HL-60 (cell line): ENCODE measurements around the gene FOXP4.

Source experiments
- DNase-seq, 2 experiments: peaks; one replicate each; pipeline ENCODE4 v3.0.0-alpha.2; 2010 to 2020; ENCODE audit warnings: low read depth in 1 of 2, low spot score in 1 of 2
- H3K27ac ChIP-seq: fragments of 250-450 bp; sonication (Bioruptor Pico); replicated peaks from 2 replicates; pipeline ENCODE4 v1.5.1; 2020; ENCODE audit warnings: mild to moderate bottlenecking, moderate library complexity
- H3K27me3 ChIP-seq: fragments of 250-450 bp; sonication (Bioruptor Pico); 2 replicates; pipeline ENCODE4 v1.5.1; 2021; ENCODE audit warnings: mild to moderate bottlenecking, moderate library complexity; ENCODE audit not compliant: insufficient read depth, poor library complexity, severe bottlenecking
- H3K4me3 ChIP-seq: replicated peaks from 2 replicates; pipeline ENCODE4 v1.5.1; 2011; ENCODE audit warnings: mild to moderate bottlenecking, control low read depth, low read length; ENCODE audit not compliant: insufficient read depth
- CTCF ChIP-seq: IDR thresholded peaks from one replicate; pipeline ENCODE4 v1.5.1; 2011; ENCODE audit warnings: low read length, control low read depth, inconsistent platforms; ENCODE audit not compliant: insufficient read depth
- GABPA ChIP-seq: IDR thresholded peaks from 2 replicates; pipeline ENCODE4 v1.6.1; 2012; ENCODE audit warnings: low read depth
- POLR2AphosphoS5 ChIP-seq: IDR thresholded peaks from 2 replicates; pipeline ENCODE4 v1.6.1; 2012; ENCODE audit warnings: low read depth
- REST ChIP-seq: IDR thresholded peaks from 2 replicates; pipeline ENCODE4 v1.6.1; 2012; ENCODE audit warnings: low read depth; ENCODE audit not compliant: insufficient replicate concordance
- SPI1 ChIP-seq: IDR thresholded peaks from 2 replicates; pipeline ENCODE4 v1.6.1; 2012; ENCODE audit warnings: low read depth, mild to moderate bottlenecking, borderline replicate concordance

The FOXP4 gene

GRCh38 chr6:41602422-41602743 lies 56.2 kb downstream of the FOXP4 start:
- no peak for TF ChIP-seq CTCF
- TF ChIP-seq POLR2AphosphoS5, result no peak
- TF ChIP-seq SPI1, result no peak
- TF ChIP-seq GABPA, result no peak
- no peak for TF ChIP-seq REST
- no peak for DNase-seq
- no peaks in the 10 kb centered on the region for H3K27me3 ChIP-seq
- H3K27ac ChIP-seq, result no peak overlapping the region
- H3K4me3 ChIP-seq, result no peak overlapping the region

- Histone ChIP-seq H3K27me3 (no peaks in the 10 kb centered on the region), H3K4me3 (no peak overlapping the region)
Observed at GRCh38 chr6:41602864-41603608, 56.9 kb downstream of the FOXP4 start.

More at GRCh38 chr6:41602864-41603608, 56.9 kb downstream of the FOXP4 start:
- TF ChIP-seq CTCF, result peak; percentile 93
- TF ChIP-seq GABPA, result no peak
- no peak for TF ChIP-seq POLR2AphosphoS5
- no peak for TF ChIP-seq REST
- peak; percentile 52 to 87 for DNase-seq
- H3K27ac ChIP-seq, result no peak overlapping the region
